K562 (cell line): ENCODE data around the gene STK32C. TPM values are rescaled to one million over a fixed set of nuclear protein-coding genes. Genes with fewer than 3 reads are reported as not detected.

Source experiments
- ATAC-seq: fragments of 200-7000 bp; cut with Tn5 transposase; 3 replicates; pipeline ENCODE4 v1.9.1; 2020; ENCODE audit warnings: moderate library complexity
- BruUV-seq: library from RNA; stranded (reverse); fragments of 400-500 nt; replicated peaks from 2 replicates; lab custom pipeline; 2021; lab: Mats Ljungman, UMichigan
- CTCF ChIA-PET: fragments of 300-600 bp; formaldehyde crosslinking; extraction: SDS; loops from one replicate; lab custom pipeline; 2021; ENCODE audit warnings: low intra/inter-chr PET ratio; lab: Yijun Ruan, JAX
- POLR2A ChIA-PET: fragments of 300-600, 350-650 bp; sonication (Branson Sonifier 250); formaldehyde crosslinking; extraction: SDS; loops from one replicate; lab custom pipeline; 2021; ENCODE audit warnings: antibody characterized with exemption, inconsistent platforms; lab: Yijun Ruan, JAX
- DNase-seq, 4 experiments: peaks; one replicate each; pipeline versions ENCODE4 v3.0.0 to v3.0.0-alpha.2; 2011 to 2018; ENCODE audit warnings: low spot score in 3 of 4, mixed read lengths in 3 of 4; ENCODE audit errors: extremely low read depth in 1 of 4
- FAIRE-seq: peaks from 2 replicates; lab custom pipeline; 2011; peaks lifted over from hg19 to GRCh38; lab: Jason Lieb, UNC
- H2AFZ ChIP-seq: 2 replicates; pipeline ENCODE4 v1.6.0; 2011; ENCODE audit warnings: low read depth, low read length, control low read depth, inconsistent platforms
- H3K27ac ChIP-seq: fragments of 200-600 bp; 3 replicates; pipeline ENCODE4 v1.8.0; 2011; ENCODE audit warnings: low read depth, mild to moderate bottlenecking, control low read depth, inconsistent platforms, low read length, moderate library complexity, mixed read lengths; ENCODE audit errors: extremely low read depth
- H3K27me3 ChIP-seq, 2 experiments: fragments of 300-600 bp in 1 of 2; 2 replicates in 1 of 2; 3 replicates in 1 of 2; pipeline versions ENCODE4 v1.6.0 to v1.8.0; 2011; ENCODE audit warnings: inconsistent platforms in 2 of 2, low read length in 2 of 2, mild to moderate bottlenecking in 1 of 2, mixed read lengths in 1 of 2, moderate library complexity in 1 of 2; ENCODE audit not compliant: control insufficient read depth in 2 of 2, insufficient read depth in 2 of 2
- H3K36me3 ChIP-seq: fragments of 300-600 bp; 3 replicates; pipeline ENCODE4 v1.8.0; 2011; ENCODE audit warnings: mild to moderate bottlenecking, low read length, inconsistent platforms; ENCODE audit not compliant: control insufficient read depth, insufficient read depth
- H3K4me1 ChIP-seq, 2 experiments: fragments of 200-600 bp in 1 of 2; replicated peaks in 1 of 2; 2 replicates in 1 of 2; 3 replicates in 1 of 2; pipeline versions ENCODE4 v1.5.1 to v1.8.0; 2011; ENCODE audit warnings: inconsistent platforms in 2 of 2, low read length in 2 of 2, mild to moderate bottlenecking in 1 of 2, mixed read lengths in 1 of 2, moderate library complexity in 1 of 2; ENCODE audit not compliant: control insufficient read depth in 2 of 2, insufficient read depth in 2 of 2
- H3K4me2 ChIP-seq: 2 replicates; pipeline ENCODE4 v1.6.1; 2011; ENCODE audit warnings: low read length, control low read depth, inconsistent platforms, mixed read lengths; ENCODE audit not compliant: insufficient read depth
- H3K4me3 ChIP-seq: fragments of 200-600 bp; sonication (generic), shearing (Covaris generic); 2 replicates; pipeline ENCODE4 v1.5.1; 2016; ENCODE audit warnings: control low read depth, inconsistent platforms
- H3K79me2 ChIP-seq: fragments of 200-600 bp; 3 replicates; pipeline ENCODE4 v1.8.0; 2011; ENCODE audit warnings: low read length, inconsistent platforms; ENCODE audit not compliant: control insufficient read depth, insufficient read depth
- H3K9ac ChIP-seq, 2 experiments: 2 replicates each; pipeline versions ENCODE4 v1.6.0 to v1.6.1; 2011; ENCODE audit warnings: low read depth in 2 of 2, low read length in 2 of 2, control low read depth in 1 of 2, inconsistent platforms in 1 of 2, mild to moderate bottlenecking in 1 of 2, mixed read lengths in 1 of 2; ENCODE audit not compliant: insufficient read depth in 1 of 2
- H3K9me1 ChIP-seq: one replicate; pipeline ENCODE4 v1.6.0; 2011; ENCODE audit warnings: inconsistent platforms, mild to moderate bottlenecking, low read length, moderate library complexity; ENCODE audit not compliant: control insufficient read depth, insufficient read depth
- H3K9me3 ChIP-seq: replicated peaks from 2 replicates; pipeline ENCODE4 v1.5.1; 2011; ENCODE audit warnings: low read depth, low read length, inconsistent platforms; ENCODE audit not compliant: control insufficient read depth, insufficient read depth
- H4K20me1 ChIP-seq: replicated peaks from 2 replicates; pipeline ENCODE4 v1.6.1; 2011; ENCODE audit warnings: low read length, inconsistent platforms, mixed read lengths; ENCODE audit not compliant: control insufficient read depth, insufficient read depth
- SMARCC2 ChIP-seq: fragments of 450-650 bp; IDR thresholded peaks from 2 replicates; pipeline ENCODE4 v1.6.1; 2017; ENCODE audit warnings: antibody characterized with exemption, moderate library complexity, mild to moderate bottlenecking, low read depth
- WGBS: fragments of 100-300 bp; shearing (Covaris generic); methylation state at CpG from one replicate; pipeline ENCODE4 v1.1.6; 2016; ENCODE audit warnings: low coverage, mixed read lengths; ENCODE audit not compliant: insufficient coverage; ENCODE audit errors: missing lambda C conversion rate; 5-methylcytosine and 5-hydroxymethylcytosine counted together
- in situ Hi-C: fragments of 300-500 bp; cut with MboI; formaldehyde crosslinking; loops from 4 replicates; pipeline ENCODE4 v1.15.0; 2018; ENCODE audit warnings: inconsistent platforms, mixed read lengths
- intact Hi-C: fragments of 100-400 bp; cut with micrococcal nuclease; formaldehyde crosslinking; loops from 2 replicates; pipeline ENCODE4 v1.14.2; 2022
- polyA plus RNA-seq, 8 experiments: library from polyadenylated mRNA; depleted of rRNA in 4 of 8; stranded (reverse) in 5 of 8; unstranded in 3 of 8; fragments of >200 nt; fragmentation: Nextera tagmentation in 2 of 8; fragmentation: Illumina TruSeq in 1 of 8; extraction: Ambion mirVana in 2 of 8; extraction: Trizol in 1 of 8; gene quantifications; 2 replicates each; pipeline versions ENCODE4 v1.2.1 to v1.2.3, GENCODE V29; 2011 to 2014; ENCODE audit warnings: inconsistent platforms in 1 of 8, missing spikeins in 1 of 8
- total RNA-seq, 7 experiments: library from RNA; depleted of rRNA in 6 of 7; stranded (reverse); fragments of >200 nt in 6 of 7; fragmentation: Illumina TruSeq in 2 of 7; extraction: Trizol in 2 of 7; gene quantifications; 2 replicates each; pipeline versions ENCODE4 v1.2.1 to v1.2.3, GENCODE V29; 2011 to 2021; ENCODE audit warnings: low replicate concordance in 1 of 7
- TF ChIP-seq, protein P1 (sequence below): fragments of 450-650 bp; IDR thresholded peaks from 2 replicates; pipeline ENCODE4 v1.6.1; 2016; ENCODE audit warnings: mild to moderate bottlenecking, moderate library complexity

STK32C gene
- total and polyA plus RNA-seq, 9 of the 15 experiments (the other 6 are each of a cell fraction or from before 2014, with no cell fraction given) = 1.5 to 20.9 (median 6.5) TPM

GRCh38 chr10:132346806-132347205, 39.1 kb upstream of the STK32C start:
- no peaks in the 10 kb centered on the region for H4K20me1 ChIP-seq
- TF ChIP-seq SMARCC2 = no peak
- TF ChIP-seq, protein P1, sequence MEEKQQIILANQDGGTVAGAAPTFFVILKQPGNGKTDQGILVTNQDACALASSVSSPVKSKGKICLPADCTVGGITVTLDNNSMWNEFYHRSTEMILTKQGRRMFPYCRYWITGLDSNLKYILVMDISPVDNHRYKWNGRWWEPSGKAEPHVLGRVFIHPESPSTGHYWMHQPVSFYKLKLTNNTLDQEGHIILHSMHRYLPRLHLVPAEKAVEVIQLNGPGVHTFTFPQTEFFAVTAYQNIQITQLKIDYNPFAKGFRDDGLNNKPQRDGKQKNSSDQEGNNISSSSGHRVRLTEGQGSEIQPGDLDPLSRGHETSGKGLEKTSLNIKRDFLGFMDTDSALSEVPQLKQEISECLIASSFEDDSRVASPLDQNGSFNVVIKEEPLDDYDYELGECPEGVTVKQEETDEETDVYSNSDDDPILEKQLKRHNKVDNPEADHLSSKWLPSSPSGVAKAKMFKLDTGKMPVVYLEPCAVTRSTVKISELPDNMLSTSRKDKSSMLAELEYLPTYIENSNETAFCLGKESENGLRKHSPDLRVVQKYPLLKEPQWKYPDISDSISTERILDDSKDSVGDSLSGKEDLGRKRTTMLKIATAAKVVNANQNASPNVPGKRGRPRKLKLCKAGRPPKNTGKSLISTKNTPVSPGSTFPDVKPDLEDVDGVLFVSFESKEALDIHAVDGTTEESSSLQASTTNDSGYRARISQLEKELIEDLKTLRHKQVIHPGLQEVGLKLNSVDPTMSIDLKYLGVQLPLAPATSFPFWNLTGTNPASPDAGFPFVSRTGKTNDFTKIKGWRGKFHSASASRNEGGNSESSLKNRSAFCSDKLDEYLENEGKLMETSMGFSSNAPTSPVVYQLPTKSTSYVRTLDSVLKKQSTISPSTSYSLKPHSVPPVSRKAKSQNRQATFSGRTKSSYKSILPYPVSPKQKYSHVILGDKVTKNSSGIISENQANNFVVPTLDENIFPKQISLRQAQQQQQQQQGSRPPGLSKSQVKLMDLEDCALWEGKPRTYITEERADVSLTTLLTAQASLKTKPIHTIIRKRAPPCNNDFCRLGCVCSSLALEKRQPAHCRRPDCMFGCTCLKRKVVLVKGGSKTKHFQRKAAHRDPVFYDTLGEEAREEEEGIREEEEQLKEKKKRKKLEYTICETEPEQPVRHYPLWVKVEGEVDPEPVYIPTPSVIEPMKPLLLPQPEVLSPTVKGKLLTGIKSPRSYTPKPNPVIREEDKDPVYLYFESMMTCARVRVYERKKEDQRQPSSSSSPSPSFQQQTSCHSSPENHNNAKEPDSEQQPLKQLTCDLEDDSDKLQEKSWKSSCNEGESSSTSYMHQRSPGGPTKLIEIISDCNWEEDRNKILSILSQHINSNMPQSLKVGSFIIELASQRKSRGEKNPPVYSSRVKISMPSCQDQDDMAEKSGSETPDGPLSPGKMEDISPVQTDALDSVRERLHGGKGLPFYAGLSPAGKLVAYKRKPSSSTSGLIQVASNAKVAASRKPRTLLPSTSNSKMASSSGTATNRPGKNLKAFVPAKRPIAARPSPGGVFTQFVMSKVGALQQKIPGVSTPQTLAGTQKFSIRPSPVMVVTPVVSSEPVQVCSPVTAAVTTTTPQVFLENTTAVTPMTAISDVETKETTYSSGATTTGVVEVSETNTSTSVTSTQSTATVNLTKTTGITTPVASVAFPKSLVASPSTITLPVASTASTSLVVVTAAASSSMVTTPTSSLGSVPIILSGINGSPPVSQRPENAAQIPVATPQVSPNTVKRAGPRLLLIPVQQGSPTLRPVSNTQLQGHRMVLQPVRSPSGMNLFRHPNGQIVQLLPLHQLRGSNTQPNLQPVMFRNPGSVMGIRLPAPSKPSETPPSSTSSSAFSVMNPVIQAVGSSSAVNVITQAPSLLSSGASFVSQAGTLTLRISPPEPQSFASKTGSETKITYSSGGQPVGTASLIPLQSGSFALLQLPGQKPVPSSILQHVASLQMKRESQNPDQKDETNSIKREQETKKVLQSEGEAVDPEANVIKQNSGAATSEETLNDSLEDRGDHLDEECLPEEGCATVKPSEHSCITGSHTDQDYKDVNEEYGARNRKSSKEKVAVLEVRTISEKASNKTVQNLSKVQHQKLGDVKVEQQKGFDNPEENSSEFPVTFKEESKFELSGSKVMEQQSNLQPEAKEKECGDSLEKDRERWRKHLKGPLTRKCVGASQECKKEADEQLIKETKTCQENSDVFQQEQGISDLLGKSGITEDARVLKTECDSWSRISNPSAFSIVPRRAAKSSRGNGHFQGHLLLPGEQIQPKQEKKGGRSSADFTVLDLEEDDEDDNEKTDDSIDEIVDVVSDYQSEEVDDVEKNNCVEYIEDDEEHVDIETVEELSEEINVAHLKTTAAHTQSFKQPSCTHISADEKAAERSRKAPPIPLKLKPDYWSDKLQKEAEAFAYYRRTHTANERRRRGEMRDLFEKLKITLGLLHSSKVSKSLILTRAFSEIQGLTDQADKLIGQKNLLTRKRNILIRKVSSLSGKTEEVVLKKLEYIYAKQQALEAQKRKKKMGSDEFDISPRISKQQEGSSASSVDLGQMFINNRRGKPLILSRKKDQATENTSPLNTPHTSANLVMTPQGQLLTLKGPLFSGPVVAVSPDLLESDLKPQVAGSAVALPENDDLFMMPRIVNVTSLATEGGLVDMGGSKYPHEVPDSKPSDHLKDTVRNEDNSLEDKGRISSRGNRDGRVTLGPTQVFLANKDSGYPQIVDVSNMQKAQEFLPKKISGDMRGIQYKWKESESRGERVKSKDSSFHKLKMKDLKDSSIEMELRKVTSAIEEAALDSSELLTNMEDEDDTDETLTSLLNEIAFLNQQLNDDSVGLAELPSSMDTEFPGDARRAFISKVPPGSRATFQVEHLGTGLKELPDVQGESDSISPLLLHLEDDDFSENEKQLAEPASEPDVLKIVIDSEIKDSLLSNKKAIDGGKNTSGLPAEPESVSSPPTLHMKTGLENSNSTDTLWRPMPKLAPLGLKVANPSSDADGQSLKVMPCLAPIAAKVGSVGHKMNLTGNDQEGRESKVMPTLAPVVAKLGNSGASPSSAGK = 0 out of 2 replicates have a peak, but pooled peaks have one; percentile 12
- TF ChIP-seq, all 486 proteins: peak for 1
- whole genome bisulfite sequencing = 60% methylated on average over 9 of the region's 9 CpGs
- in situ Hi-C loops (loop anchor here (5.0 kb wide), 1 partner anchor 125 kb away; no protein-coding TSS in a partner anchor), intact Hi-C loops (no loop called here)
- H3K4me2 ChIP-seq = no peak overlapping the region
- no peak overlapping the region for H3K27ac ChIP-seq
- no peaks in the 10 kb centered on the region for H3K36me3 ChIP-seq
- no peak for DNase-seq
- H3K4me1 ChIP-seq = peaks cover 0 to 4% of the 10 kb centered on the region in 2 experiments; a peak in 2 of 5 replicates
- H3K4me3 ChIP-seq = no peak overlapping the region
- no peaks in the 10 kb centered on the region for H3K9me1 ChIP-seq
- no peak overlapping the region for H3K9ac ChIP-seq
- ATAC-seq = no peak
- POLR2A ChIA-PET = no interaction called here
- CTCF ChIA-PET = interaction anchor here (0.6 kb wide), 1 partner anchor 70 kb away, joined by 4 read pairs; no protein-coding TSS in a partner anchor
- H3K27me3 ChIP-seq = no peaks in the 10 kb centered on the region
- BruUV-seq = no TSS peak
- no peaks in the 10 kb centered on the region for H3K9me3 ChIP-seq
- no peaks in the 10 kb centered on the region for H3K79me2 ChIP-seq
- FAIRE-seq = no peak
- no peak overlapping the region for H2AFZ ChIP-seq
